Lower lobe of right lung (tissue), 2 donors: ENCODE data around the gene PJVK. TPM values are rescaled to one million over a fixed set of nuclear protein-coding genes. Genes with fewer than 3 reads are reported as not detected.
A peak's percentile ranks its signal among the peaks of the same experiment; 100 is the strongest.
"Not testable (repeated sequence)": the region's sequence is repeated elsewhere in the genome, so short reads cannot be mapped to it uniquely, and the experiment has no call there.

Source experiments
- ATAC-seq, 2 donors: fragments of 200-7000 bp; cut with Tn5 transposase; one replicate each; pipeline ENCODE4 v1.9.1; 2020 to 2022; ENCODE audit warnings: mild to moderate bottlenecking in 2 of 2, moderate library complexity in 2 of 2
- DNase-seq: peaks from one replicate; pipeline ENCODE4 v3.0.0-alpha.2; 2020
- H3K27ac ChIP-seq: fragments of 200-600 bp; one replicate; pipeline ENCODE4 v1.8.0; 2022
- H3K27me3 ChIP-seq: fragments of 200-600 bp; one replicate; pipeline ENCODE4 v1.8.0; 2022; ENCODE audit warnings: low read depth
- H3K36me3 ChIP-seq: fragments of 200-600 bp; one replicate; pipeline ENCODE4 v1.8.0; 2022; ENCODE audit warnings: mild to moderate bottlenecking
- H3K4me1 ChIP-seq: fragments of 200-600 bp; one replicate; pipeline ENCODE4 v1.8.0; 2022
- H3K4me3 ChIP-seq: fragments of 200-600 bp; one replicate; pipeline ENCODE4 v1.8.0; 2022; ENCODE audit warnings: mild to moderate bottlenecking
- H3K9me3 ChIP-seq: fragments of 200-600 bp; one replicate; pipeline ENCODE4 v1.8.0; 2022
- intact Hi-C: fragments of 100-400 bp; cut with DNase I; formaldehyde crosslinking; loops from one replicate; pipeline ENCODE4 v1.11.0; 2022
- total RNA-seq: library from RNA; stranded (reverse); fragmentation: NEBNext Ultra II Directional; extraction: Animal tissue kit (Norgen Biotek cat#: 25700); gene quantifications from one replicate; pipeline ENCODE4 v1.2.1, GENCODE V29; 2021
- TF ChIP-seq, protein P1 (sequence below): fragments of 200-600 bp; IDR thresholded peaks from one replicate; pipeline ENCODE4 v1.8.0; 2022; ENCODE audit warnings: antibody characterized with exemption, mild to moderate bottlenecking
- donor health status: DM: no; HTN: yes; CAD: no; lungs with severe emphysema.

The PJVK gene
- total RNA-seq, 1 donor from 2014 or later = 3.0 TPM

GRCh38 chr2:178417916-178418315 lies 33.3 kb upstream of the PJVK start:
- Histone ChIP-seq H3K4me1 (peaks cover 9% of the 10 kb centered on the region), H3K4me3 (no peak overlapping the region), H3K9me3 (no peaks in the 10 kb centered on the region), H3K27ac (no peak overlapping the region), H3K36me3 (no peaks in the 10 kb centered on the region), H3K27me3 (no peaks in the 10 kb centered on the region)
- no peak for DNase-seq
- no peak for ATAC-seq
- intact Hi-C loops = no loop called here
- TF ChIP-seq, protein P1, sequence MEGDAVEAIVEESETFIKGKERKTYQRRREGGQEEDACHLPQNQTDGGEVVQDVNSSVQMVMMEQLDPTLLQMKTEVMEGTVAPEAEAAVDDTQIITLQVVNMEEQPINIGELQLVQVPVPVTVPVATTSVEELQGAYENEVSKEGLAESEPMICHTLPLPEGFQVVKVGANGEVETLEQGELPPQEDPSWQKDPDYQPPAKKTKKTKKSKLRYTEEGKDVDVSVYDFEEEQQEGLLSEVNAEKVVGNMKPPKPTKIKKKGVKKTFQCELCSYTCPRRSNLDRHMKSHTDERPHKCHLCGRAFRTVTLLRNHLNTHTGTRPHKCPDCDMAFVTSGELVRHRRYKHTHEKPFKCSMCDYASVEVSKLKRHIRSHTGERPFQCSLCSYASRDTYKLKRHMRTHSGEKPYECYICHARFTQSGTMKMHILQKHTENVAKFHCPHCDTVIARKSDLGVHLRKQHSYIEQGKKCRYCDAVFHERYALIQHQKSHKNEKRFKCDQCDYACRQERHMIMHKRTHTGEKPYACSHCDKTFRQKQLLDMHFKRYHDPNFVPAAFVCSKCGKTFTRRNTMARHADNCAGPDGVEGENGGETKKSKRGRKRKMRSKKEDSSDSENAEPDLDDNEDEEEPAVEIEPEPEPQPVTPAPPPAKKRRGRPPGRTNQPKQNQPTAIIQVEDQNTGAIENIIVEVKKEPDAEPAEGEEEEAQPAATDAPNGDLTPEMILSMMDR = no peak

DNA sequence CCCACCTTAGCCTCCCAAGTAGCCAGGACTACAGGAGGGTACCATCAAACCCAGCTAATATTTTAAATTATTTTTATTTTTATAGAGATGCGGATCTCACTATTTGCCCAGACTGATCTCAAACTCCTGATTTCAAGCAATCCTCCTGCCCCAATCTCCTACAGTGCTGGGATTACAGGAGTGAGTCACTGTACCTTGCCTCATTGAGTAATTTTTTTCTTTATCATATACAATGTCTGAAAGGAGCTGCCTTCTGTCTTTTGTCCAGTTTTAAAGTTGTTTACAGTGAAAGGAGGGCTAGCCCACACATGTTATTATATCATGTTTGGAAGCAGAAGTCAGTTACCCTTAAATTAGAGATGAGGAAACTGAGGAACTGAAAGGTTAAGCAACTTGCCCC lies 32.8 kb upstream of the PJVK start:
- TF ChIP-seq, protein P1 = no peak
- Histone ChIP-seq H3K27ac (no peak overlapping the region), H3K4me3 (no peak overlapping the region), H3K36me3 (no peaks in the 10 kb centered on the region), H3K4me1 (peaks cover 6% of the 10 kb centered on the region), H3K9me3 (no peaks in the 10 kb centered on the region), H3K27me3 (no peaks in the 10 kb centered on the region)
- intact Hi-C loops = no loop called here
- DNase-seq (no peak), ATAC-seq (no peak)

DNA sequence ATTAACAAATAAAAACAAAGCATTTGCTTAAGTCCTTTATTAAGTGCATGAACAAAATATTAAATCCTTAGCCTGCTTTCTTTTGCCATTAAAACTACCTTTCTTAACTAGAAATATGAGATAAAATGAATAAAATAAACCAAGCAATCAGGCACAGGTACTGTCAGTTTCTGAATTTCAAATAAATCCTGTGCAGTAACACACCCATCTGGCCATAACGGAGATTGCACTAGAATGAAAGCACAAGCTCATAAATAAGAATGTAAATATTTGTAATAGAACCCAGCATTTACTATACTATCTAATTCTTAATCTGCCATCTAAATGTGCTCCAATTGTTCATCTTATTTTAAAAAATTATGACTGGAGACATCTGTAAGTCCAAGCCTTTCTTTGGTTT lies 32.1 kb upstream of the PJVK start:
- TF ChIP-seq, protein P1 = peak; percentile 23
- Histone ChIP-seq H3K36me3 (no peaks in the 10 kb centered on the region), H3K27ac (no peak overlapping the region), H3K4me3 (no peak overlapping the region), H3K4me1 (peaks cover 6% of the 10 kb centered on the region), H3K9me3 (no peaks in the 10 kb centered on the region), H3K27me3 (no peaks in the 10 kb centered on the region)
- ATAC-seq (no peak), DNase-seq (no peak)
- intact Hi-C loops = no loop called here

DNA sequence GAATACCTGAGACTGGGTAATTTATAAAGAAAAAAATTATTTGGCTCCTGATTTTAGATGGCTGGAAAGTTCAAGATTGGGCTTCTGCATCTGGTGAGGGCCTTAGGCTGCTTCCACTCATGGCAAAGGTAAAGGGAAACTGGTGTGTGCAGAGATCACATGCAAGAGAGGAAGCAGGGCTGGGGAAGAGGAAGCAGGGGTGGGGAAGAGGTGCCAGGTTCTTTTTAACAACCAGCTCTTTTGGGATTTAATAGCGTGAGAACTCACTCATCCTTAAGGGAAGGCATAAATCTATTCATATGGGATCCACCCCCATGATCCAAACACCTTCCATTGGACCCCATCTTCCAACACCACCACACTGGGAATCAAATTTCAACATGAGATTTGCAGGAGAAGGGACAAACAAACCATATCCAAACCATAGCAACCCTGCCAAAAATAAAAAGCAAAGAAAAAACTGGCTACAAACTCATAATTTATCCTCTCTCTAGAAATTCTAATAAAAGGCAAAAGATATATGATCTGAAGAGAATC lies 30.6 kb upstream of the PJVK start:
- intact Hi-C loops = no loop called here
- TF ChIP-seq, protein P1 = no peak
- ATAC-seq = peak in 1 of 2 donors; percentile 31

DNA sequence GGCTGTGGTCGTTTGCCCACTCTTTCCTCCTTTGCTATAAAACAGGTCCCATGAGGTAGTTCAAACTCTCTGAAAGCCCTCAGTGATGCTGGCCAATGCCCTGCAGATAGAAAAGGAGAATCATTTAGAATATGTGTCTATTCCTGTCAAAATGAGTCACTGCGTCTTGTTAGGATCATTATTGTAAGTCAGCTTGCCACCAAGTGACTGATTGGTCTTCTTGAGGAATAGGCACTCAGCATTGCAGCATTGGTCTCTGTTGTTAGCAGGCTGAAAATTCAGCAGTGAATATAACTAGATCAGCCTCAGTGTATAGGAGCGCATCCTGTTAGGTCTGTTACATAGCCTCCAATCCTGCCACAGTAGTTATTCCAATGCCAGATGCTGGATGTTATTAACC lies 29.1 kb upstream of the PJVK start:
- Histone ChIP-seq H3K27me3 (no peaks in the 10 kb centered on the region), H3K4me3 (no peak overlapping the region), H3K4me1 (no peaks in the 10 kb centered on the region), H3K27ac (no peak overlapping the region), H3K9me3 (peaks cover 5% of the 10 kb centered on the region), H3K36me3 (peaks cover 7% of the 10 kb centered on the region)
- ATAC-seq (no peak), DNase-seq (no peak)
- TF ChIP-seq, protein P1 = no peak
- intact Hi-C loops = no loop called here

More for the DNA sequence above, 30.6 kb upstream of the PJVK start:
- Histone ChIP-seq H3K27me3 (no peaks in the 10 kb centered on the region), H3K9me3 (no peaks in the 10 kb centered on the region), H3K27ac (no peak overlapping the region), H3K36me3 (no peaks in the 10 kb centered on the region), H3K4me3 (no peak overlapping the region), H3K4me1 (no peaks in the 10 kb centered on the region)
- DNase-seq = no peak

GRCh38 chr2:178423746-178424145 lies 27.4 kb upstream of the PJVK start:
- ATAC-seq, intact Hi-C loops, H3K9me3 ChIP-seq: not testable (repeated sequence)

More at GRCh38 chr2:178423746-178424145, 27.4 kb upstream of the PJVK start:
- H3K27ac ChIP-seq, H3K27me3 ChIP-seq, H3K4me1 ChIP-seq, DNase-seq, H3K4me3 ChIP-seq: not testable (repeated sequence)
- H3K36me3 ChIP-seq = peaks cover 16% of the 10 kb centered on the region
